ENCODE data around the gene PCDHGA1.
"Not testable (repeated sequence)": the region's sequence is repeated elsewhere in the genome, so short reads cannot be mapped to it uniquely, and the experiment has no call there.

PCDHGA1 gene

DNA sequence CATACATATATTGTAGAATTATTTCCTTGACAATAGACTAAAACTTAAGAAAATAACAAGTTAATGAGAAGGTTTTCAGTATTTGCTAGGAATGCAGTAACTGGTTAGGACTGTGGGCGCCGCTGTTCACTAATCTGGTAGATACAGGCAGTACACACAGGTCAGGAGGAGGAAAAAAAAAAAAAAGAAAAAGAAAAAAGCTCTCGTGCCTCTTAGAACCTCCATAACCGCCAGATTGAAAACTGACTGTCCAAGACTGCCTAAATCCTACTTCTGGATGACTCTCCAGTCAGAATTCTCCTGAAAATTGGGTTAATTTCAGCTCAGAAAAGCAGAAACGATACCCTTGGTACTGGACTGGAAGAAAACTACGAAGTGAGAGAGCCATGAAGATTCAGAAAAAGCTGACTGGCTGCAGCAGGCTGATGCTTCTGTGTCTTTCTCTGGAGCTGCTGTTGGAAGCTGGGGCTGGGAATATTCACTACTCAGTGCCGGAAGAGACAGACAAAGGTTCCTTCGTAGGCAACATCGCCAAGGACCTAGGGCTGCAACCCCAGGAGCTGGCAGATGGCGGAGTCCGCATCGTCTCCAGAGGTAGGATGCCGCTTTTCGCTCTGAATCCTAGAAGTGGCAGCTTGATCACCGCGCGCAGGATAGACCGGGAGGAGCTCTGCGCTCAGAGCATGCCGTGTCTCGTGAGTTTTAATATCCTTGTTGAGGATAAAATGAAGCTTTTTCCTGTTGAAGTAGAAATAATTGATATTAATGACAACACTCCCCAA, at the start of gene PCDHGA1:
Gene PCDHGA1 (plus strand): TSS at position 216 of the 782 bp plus-strand sequence.
- DNase-seq (ENCODE audit: low spot score) = peak; percentile 52
- in situ Hi-C loops (cut with MboI; ENCODE audit: low sequenced_read_pairs, unreplicated experiment) = no loop called here

DNA sequence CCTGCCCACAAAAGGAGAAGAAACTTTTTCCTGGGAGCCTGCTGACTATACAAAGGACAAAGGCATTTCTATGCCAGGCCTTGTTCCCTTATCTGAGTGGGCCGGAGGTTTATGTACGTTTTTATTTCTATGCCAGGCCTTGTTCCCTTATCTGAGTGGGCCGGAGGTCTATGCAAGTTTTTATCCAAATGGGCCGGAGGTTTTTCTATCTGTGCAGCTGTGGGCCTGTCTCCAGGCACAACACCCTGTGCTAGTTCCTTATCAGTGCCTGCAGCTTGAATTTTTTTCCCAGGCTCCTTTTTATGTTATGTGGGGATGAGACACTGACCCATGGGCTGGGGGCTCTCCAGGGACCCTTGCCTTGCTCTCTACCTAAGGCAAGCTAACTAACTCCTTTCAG, 31.9 kb upstream of the PCDHGA1 start:
- TF ChIP-seq, protein P1, sequence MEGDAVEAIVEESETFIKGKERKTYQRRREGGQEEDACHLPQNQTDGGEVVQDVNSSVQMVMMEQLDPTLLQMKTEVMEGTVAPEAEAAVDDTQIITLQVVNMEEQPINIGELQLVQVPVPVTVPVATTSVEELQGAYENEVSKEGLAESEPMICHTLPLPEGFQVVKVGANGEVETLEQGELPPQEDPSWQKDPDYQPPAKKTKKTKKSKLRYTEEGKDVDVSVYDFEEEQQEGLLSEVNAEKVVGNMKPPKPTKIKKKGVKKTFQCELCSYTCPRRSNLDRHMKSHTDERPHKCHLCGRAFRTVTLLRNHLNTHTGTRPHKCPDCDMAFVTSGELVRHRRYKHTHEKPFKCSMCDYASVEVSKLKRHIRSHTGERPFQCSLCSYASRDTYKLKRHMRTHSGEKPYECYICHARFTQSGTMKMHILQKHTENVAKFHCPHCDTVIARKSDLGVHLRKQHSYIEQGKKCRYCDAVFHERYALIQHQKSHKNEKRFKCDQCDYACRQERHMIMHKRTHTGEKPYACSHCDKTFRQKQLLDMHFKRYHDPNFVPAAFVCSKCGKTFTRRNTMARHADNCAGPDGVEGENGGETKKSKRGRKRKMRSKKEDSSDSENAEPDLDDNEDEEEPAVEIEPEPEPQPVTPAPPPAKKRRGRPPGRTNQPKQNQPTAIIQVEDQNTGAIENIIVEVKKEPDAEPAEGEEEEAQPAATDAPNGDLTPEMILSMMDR (IDR thresholded peaks at IDR 0.05; ENCODE audit: borderline replicate concordance, control extremely low read depth, extremely low read depth, insufficient read depth, missing control alignments) = no peak
- in situ Hi-C loops (cut with MboI; ENCODE audit: low sequenced_read_pairs, unreplicated experiment) = no loop called here
- DNase-seq (ENCODE audit: low spot score) = no peak

More for the DNA sequence above, at the start of gene PCDHGA1:
- TF ChIP-seq, protein P1 (IDR thresholded peaks at IDR 0.05; ENCODE audit: borderline replicate concordance, control extremely low read depth, extremely low read depth, insufficient read depth, missing control alignments) = peak; percentile 38

DNA sequence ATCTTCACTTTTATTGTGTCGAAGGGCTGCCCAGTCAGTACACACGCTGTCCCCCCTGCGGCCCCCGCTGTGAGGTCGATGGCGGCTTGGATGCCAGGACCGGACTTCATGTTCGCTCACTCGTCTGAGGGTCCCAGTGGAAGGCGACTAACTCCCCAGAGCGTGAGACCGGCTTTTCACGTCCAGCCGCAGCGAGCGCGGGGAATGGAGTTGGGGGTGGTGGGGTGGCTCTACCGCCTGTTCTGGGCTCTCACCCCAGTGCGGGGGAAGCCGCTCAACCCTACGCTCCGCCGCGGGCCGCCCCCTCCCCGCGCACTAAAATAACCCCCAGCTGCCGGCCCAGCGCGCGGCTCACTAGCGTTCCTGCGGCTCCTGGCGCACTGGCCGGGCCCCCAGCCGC, 26.6 kb upstream of the PCDHGA1 start, which contains the start of gene SLC25A2:
Gene SLC25A2 (minus strand): TSS at position 294 of the 400 bp plus-strand sequence. CDS start 184 bp downstream, at position 110.
- TF ChIP-seq, protein P1 (IDR thresholded peaks at IDR 0.05; ENCODE audit: borderline replicate concordance, control extremely low read depth, extremely low read depth, insufficient read depth, missing control alignments) = no peak
- no peak for DNase-seq (ENCODE audit: low spot score)
- in situ Hi-C loops (cut with MboI; ENCODE audit: low sequenced_read_pairs, unreplicated experiment) = no loop called here

DNA sequence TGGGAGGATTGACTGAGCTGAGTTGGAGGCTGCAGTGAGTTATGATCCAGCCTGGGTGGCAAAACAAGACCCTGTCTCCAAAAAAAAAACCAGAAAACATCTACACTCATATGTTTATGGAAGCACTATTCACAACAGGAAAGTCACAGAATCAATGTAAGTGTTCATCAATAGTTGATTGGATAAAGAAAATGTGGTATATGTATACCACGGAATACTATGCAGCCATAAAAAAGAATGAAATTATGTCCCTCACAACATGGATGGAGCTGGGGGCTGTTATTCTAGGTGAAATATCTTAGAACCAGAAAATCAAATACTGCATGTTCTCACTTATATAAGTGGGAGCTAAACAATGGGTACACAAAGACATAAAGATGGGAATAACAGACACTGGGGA, 23.7 kb upstream of the PCDHGA1 start:
- TF ChIP-seq, protein P1 (IDR thresholded peaks at IDR 0.05; ENCODE audit: borderline replicate concordance, control extremely low read depth, extremely low read depth, insufficient read depth, missing control alignments) = no peak
- no peak for DNase-seq (ENCODE audit: low spot score)
- in situ Hi-C loops (cut with MboI; ENCODE audit: low sequenced_read_pairs, unreplicated experiment) = no loop called here

DNA sequence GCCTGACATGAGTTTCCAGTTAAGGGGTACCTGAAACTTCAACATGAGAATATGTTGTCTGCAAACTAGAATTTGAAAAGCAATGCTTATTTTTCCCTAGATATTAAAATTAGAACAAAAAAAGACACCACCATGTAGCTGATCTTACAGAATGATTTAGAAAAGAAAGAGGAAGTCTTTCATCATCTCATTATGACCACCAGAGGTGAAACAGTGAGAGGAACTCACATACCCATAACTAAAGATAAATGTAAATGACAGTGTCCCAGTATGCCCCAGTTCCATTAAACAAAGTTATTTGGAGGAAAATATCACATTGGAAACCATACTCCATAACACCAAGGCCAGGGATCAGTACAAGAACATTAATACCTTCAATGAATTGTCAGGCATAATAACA, 16.6 kb upstream of the PCDHGA1 start:
- TF ChIP-seq, protein P1 (IDR thresholded peaks at IDR 0.05; ENCODE audit: borderline replicate concordance, control extremely low read depth, extremely low read depth, insufficient read depth, missing control alignments) = no peak
- DNase-seq (ENCODE audit: low spot score) = no peak
- in situ Hi-C loops (cut with MboI; ENCODE audit: low sequenced_read_pairs, unreplicated experiment) = no loop called here

DNA sequence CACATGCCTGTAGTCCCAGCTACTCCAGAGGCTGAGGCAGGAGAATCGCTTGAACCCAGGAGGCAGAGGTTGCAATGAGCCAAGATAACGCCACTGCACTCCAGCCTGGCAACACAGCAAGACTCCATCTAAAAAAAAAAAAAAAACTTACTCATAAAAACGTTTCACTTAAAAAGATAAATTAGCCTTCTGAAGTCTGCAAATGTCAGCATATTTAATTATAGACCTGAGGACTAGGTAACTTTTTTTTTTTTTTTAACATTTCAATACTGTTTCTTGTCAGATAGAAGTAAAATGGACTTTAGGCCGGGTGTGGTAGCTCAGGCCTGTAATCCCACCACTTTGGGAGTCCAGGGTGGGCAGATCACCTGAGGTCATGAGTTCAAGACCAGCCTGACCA, 13.4 kb upstream of the PCDHGA1 start:
- in situ Hi-C loops (cut with MboI; ENCODE audit: low sequenced_read_pairs, unreplicated experiment); DNase-seq (ENCODE audit: low spot score): not testable (repeated sequence)

DNA sequence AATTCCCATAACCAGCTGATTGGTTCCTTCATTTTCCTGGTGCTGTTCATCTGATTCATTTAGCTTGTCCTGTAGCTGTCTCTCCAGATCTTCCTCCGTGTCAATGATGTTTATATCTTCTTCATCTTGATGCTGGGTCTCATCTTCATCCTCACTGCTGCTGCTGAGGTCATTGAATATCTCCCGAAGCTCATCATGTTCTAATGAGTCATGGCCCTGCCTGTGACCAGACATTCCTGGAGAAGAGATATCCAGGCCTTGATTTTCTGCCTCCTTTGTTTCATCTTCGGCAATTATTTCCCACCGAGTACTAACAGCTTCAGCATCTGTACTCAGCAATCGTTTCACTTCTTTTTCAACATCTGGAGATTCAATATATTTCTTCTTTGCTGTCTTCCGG, 11.1 kb upstream of the PCDHGA1 start:
- in situ Hi-C loops (cut with MboI; ENCODE audit: low sequenced_read_pairs, unreplicated experiment) = no loop called here
- TF ChIP-seq, protein P1 (IDR thresholded peaks at IDR 0.05; ENCODE audit: borderline replicate concordance, control extremely low read depth, extremely low read depth, insufficient read depth, missing control alignments) = no peak
- DNase-seq (ENCODE audit: low spot score) = no peak

Data from GM13976 (cell line).